GM20000 (cell line): Measurements from ENCODE around the gene APEH.

ENCODE experiments used
- DNase-seq: peaks from one replicate; pipeline ENCODE4 v3.0.0; 2012; ENCODE audit warnings: low spot score
- CTCF ChIP-seq: IDR thresholded peaks from 2 replicates; pipeline ENCODE4 v1.5.1; 2012; ENCODE audit warnings: mild to moderate bottlenecking, control low read depth; ENCODE audit errors: extremely low read depth, missing control alignments

Gene APEH

GRCh38 chr3:49707113-49707480, 32.9 kb downstream of the APEH start:
- no peak for TF ChIP-seq CTCF
- DNase-seq, result no peak

- DNase-seq, result no peak
- TF ChIP-seq CTCF, result no peak
Measured at GRCh38 chr3:49709852-49710251, 35.7 kb downstream of the APEH start.

- no peak for DNase-seq
- no peak for TF ChIP-seq CTCF
Measured at GRCh38 chr3:49711489-49711888, 37.3 kb downstream of the APEH start.

GRCh38 chr3:49712166-49712565, 38.0 kb downstream of the APEH start:
- DNase-seq, result no peak
- no peak for TF ChIP-seq CTCF

- no peak for DNase-seq
- TF ChIP-seq CTCF, result no peak
Measured at GRCh38 chr3:49712631-49713317, 38.6 kb downstream of the APEH start.

GRCh38 chr3:49713336-49714105, 39.4 kb downstream of the APEH start:
- no peak for TF ChIP-seq CTCF
- DNase-seq, result no peak

GRCh38 chr3:49714728-49715550, 40.8 kb downstream of the APEH start:
- no peak for DNase-seq
- TF ChIP-seq CTCF, result no peak
